Jurkat, Clone E6-1 (cell line): Measurements from ENCODE around the gene C14orf132.

ENCODE experiments used
- DNase-seq: peaks from one replicate; pipeline ENCODE4 v3.0.0-alpha.2; 2011; ENCODE audit warnings: low read depth, low spot score
- H3K4me3 ChIP-seq: 2 replicates; pipeline ENCODE4 v1.5.1; 2011; ENCODE audit warnings: mild to moderate bottlenecking, low read length, control low read depth, moderate library complexity

Gene C14orf132

GRCh38 chr14:96078625-96079016 lies 39.5 kb downstream of the C14orf132 start:
- no peak overlapping the region for H3K4me3 ChIP-seq
- DNase-seq, result no peak

GRCh38 chr14:96079066-96079465 lies 39.9 kb downstream of the C14orf132 start:
- H3K4me3 ChIP-seq, result no peak overlapping the region
- DNase-seq, result no peak

- no peak overlapping the region for H3K4me3 ChIP-seq
- DNase-seq, result no peak
Observed at GRCh38 chr14:96080571-96080970, 41.4 kb downstream of the C14orf132 start.

- no peak for DNase-seq
- H3K4me3 ChIP-seq, result no peak overlapping the region
Observed at GRCh38 chr14:96081224-96081623, 42.1 kb downstream of the C14orf132 start.

GRCh38 chr14:96081767-96082400 lies 42.7 kb downstream of the C14orf132 start:
- no peak for DNase-seq
- no peak overlapping the region for H3K4me3 ChIP-seq

- no peak overlapping the region for H3K4me3 ChIP-seq
- DNase-seq, result no peak
Observed at GRCh38 chr14:96082420-96083300, 43.5 kb downstream of the C14orf132 start.

- H3K4me3 ChIP-seq, result no peak overlapping the region
- DNase-seq, result no peak
Observed at GRCh38 chr14:96083667-96084320, 44.6 kb downstream of the C14orf132 start.

GRCh38 chr14:96084796-96085195 lies 45.6 kb downstream of the C14orf132 start:
- DNase-seq, result no peak
- H3K4me3 ChIP-seq, result no peak overlapping the region

GRCh38 chr14:96085369-96085768 lies 46.2 kb downstream of the C14orf132 start:
- no peak overlapping the region for H3K4me3 ChIP-seq
- DNase-seq, result no peak

GRCh38 chr14:96086032-96086431 lies 46.9 kb downstream of the C14orf132 start:
- no peak for DNase-seq

GRCh38 chr14:96086574-96087077 lies 47.5 kb downstream of the C14orf132 start:
- DNase-seq, result no peak
- H3K4me3 ChIP-seq, result no peak overlapping the region

More at GRCh38 chr14:96086032-96086431, 46.9 kb downstream of the C14orf132 start:
- no peak overlapping the region for H3K4me3 ChIP-seq

- DNase-seq, result no peak
- H3K4me3 ChIP-seq, result no peak overlapping the region
Observed at GRCh38 chr14:96088074-96088473, 48.9 kb downstream of the C14orf132 start.

GRCh38 chr14:96088481-96088880 lies 49.3 kb downstream of the C14orf132 start:
- no peak overlapping the region for H3K4me3 ChIP-seq
- DNase-seq, result no peak

GRCh38 chr14:96088911-96089310 lies 49.7 kb downstream of the C14orf132 start:
- no peak for DNase-seq

GRCh38 chr14:96089401-96089800 lies 50.2 kb downstream of the C14orf132 start:
- no peak overlapping the region for H3K4me3 ChIP-seq
- DNase-seq, result no peak

More at GRCh38 chr14:96088911-96089310, 49.7 kb downstream of the C14orf132 start:
- no peak overlapping the region for H3K4me3 ChIP-seq

GRCh38 chr14:96090441-96091148 lies 51.4 kb downstream of the C14orf132 start:
- no peak overlapping the region for H3K4me3 ChIP-seq
- DNase-seq, result no peak

- no peak overlapping the region for H3K4me3 ChIP-seq
- no peak for DNase-seq
Observed at GRCh38 chr14:96091149-96091693, 52.1 kb downstream of the C14orf132 start.

- H3K4me3 ChIP-seq, result no peak overlapping the region
- no peak for DNase-seq
Observed at GRCh38 chr14:96091941-96092411, 52.8 kb downstream of the C14orf132 start.

- no peak for DNase-seq
Observed at GRCh38 chr14:96092936-96093335, 53.8 kb downstream of the C14orf132 start.

More at GRCh38 chr14:96092936-96093335, 53.8 kb downstream of the C14orf132 start:
- H3K4me3 ChIP-seq, result no peak overlapping the region
